Lower leg skin (tissue), 3 donors: ENCODE results near the gene GIMAP7.

Source experiments
- CTCF ChIP-seq, 3 donors: fragments of 450-650 bp; IDR thresholded peaks; one replicate each; pipeline ENCODE4 v1.5.1; 2016; ENCODE audit warnings: antibody characterized with exemption in 3 of 3, mild to moderate bottlenecking in 3 of 3, moderate library complexity in 2 of 3
- POLR2A ChIP-seq, 2 donors: fragments of 450-650 bp; IDR thresholded peaks; one replicate each; pipeline ENCODE4 v1.6.1; 2016 to 2017; ENCODE audit warnings: antibody characterized with exemption in 2 of 2, mild to moderate bottlenecking in 1 of 2, moderate library complexity in 1 of 2

- no peak for TF ChIP-seq CTCF (IDR thresholded peaks at IDR 0.05)
- TF ChIP-seq POLR2A (IDR thresholded peaks at IDR 0.05) = no peak
Observed at GRCh38 chr7:150481922-150482321, 32.8 kb upstream of the GIMAP7 start.
